HCT116 (cell line): ENCODE results near the gene FRMD3. TPM values are rescaled to one million over a fixed set of nuclear protein-coding genes. Genes with fewer than 3 reads are reported as not detected.

ENCODE experiments used
- ATAC-seq: fragments of 200-7000 bp; cut with Tn5 transposase; 2 replicates; pipeline ENCODE4 v1.9.1; 2020; ENCODE audit warnings: mild to moderate bottlenecking, moderate library complexity
- BruUV-seq: library from RNA; stranded (reverse); fragments of 400-500 nt; replicated peaks from 2 replicates; lab custom pipeline; 2021; lab: Mats Ljungman, UMichigan
- CTCF ChIA-PET: fragments of 300-600 bp; sonication (Branson Sonifier 250); formaldehyde crosslinking; loops from one replicate; lab custom pipeline; 2021; ENCODE audit warnings: antibody characterized with exemption; lab: Charles Lee
- POLR2A ChIA-PET: fragments of 300-600, 350-600 bp; sonication (Branson Sonifier 250); formaldehyde crosslinking; loops from one replicate; lab custom pipeline; 2021; ENCODE audit warnings: antibody characterized with exemption; lab: Charles Lee
- RAD21 ChIA-PET, 2 experiments: fragments of 300-600 bp; sonication (Branson Sonifier 250); formaldehyde crosslinking; loops; one replicate each; lab custom pipeline; 2023; ENCODE audit warnings: low total read pairs in 2 of 2; ENCODE audit not compliant: uncharacterized antibody in 2 of 2, unreplicated experiment in 2 of 2, low non-redundant PET in 1 of 2; lab: Charles Lee
- DNase-seq: peaks from one replicate; pipeline ENCODE4 v3.0.0-alpha.2; 2010; ENCODE audit warnings: low read depth, low spot score
- H2AFZ ChIP-seq: fragments of 200-600 bp; shearing (Covaris generic), sonication (generic); 2 replicates; pipeline ENCODE4 v1.6.1; 2017; ENCODE audit warnings: low read depth, mixed run types, mixed read lengths, antibody characterized with exemption, low read length; ENCODE audit not compliant: poor library complexity, severe bottlenecking
- H3K27ac ChIP-seq: 2 replicates; pipeline ENCODE4 v1.5.1; 2012; ENCODE audit warnings: low read depth, low read length
- H3K27me3 ChIP-seq: fragments of 200-600 bp; sonication (generic); 2 replicates; pipeline ENCODE4 v1.6.1; 2016; ENCODE audit warnings: mixed run types, low read length, mixed read lengths; ENCODE audit not compliant: insufficient read depth
- H3K36me3 ChIP-seq, 2 experiments: fragments of 200-500 bp in 1 of 2; fragments of 200-600 bp in 1 of 2; sonication (Bioruptor generic) in 1 of 2; sonication (generic) in 1 of 2; 2 replicates each; pipeline versions ENCODE4 v1.5.1 to v1.6.1; 2014 to 2016; ENCODE audit warnings: low read length in 2 of 2, inconsistent platforms in 1 of 2, mixed read lengths in 1 of 2, mixed run types in 1 of 2; ENCODE audit not compliant: insufficient read depth in 2 of 2, control insufficient read depth in 1 of 2
- H3K4me1 ChIP-seq, 2 experiments: fragments of 200-600 bp in 1 of 2; sonication (generic) in 1 of 2; 2 replicates each; pipeline versions ENCODE4 v1.5.1 to v1.6.1; 2012 to 2017; ENCODE audit warnings: low read length in 2 of 2, inconsistent platforms in 1 of 2, mild to moderate bottlenecking in 1 of 2, mixed read lengths in 1 of 2, mixed run types in 1 of 2, moderate library complexity in 1 of 2; ENCODE audit not compliant: insufficient read depth in 2 of 2, control insufficient read depth in 1 of 2
- H3K4me2 ChIP-seq: fragments of 200-600 bp; sonication (generic); 2 replicates; pipeline ENCODE4 v1.6.1; 2017; ENCODE audit warnings: mixed run types, low read length, mixed read lengths
- H3K4me3 ChIP-seq, 2 experiments: fragments of 200-600 bp in 1 of 2; sonication (generic) in 1 of 2; replicated peaks in 1 of 2; 2 replicates each; pipeline ENCODE4 v1.5.1; 2011 to 2016; ENCODE audit warnings: low read length in 2 of 2, control low read depth in 1 of 2, low read depth in 1 of 2, mild to moderate bottlenecking in 1 of 2, mixed read lengths in 1 of 2, mixed run types in 1 of 2
- H3K79me2 ChIP-seq: fragments of 200-600 bp; sonication (generic); 2 replicates; pipeline ENCODE4 v1.6.1; 2017; ENCODE audit warnings: mild to moderate bottlenecking, mixed run types, low read length, moderate library complexity, mixed read lengths; ENCODE audit not compliant: insufficient read depth
- H3K9ac ChIP-seq: fragments of 200-600 bp; sonication (generic); 2 replicates; pipeline ENCODE4 v1.6.1; 2016; ENCODE audit warnings: low read length, mixed read lengths
- H3K9me2 ChIP-seq: fragments of 200-600 bp; sonication (generic), shearing (Covaris generic); 2 replicates; pipeline ENCODE4 v1.6.1; 2017; ENCODE audit warnings: mixed run types, mild to moderate bottlenecking, moderate library complexity; ENCODE audit not compliant: insufficient read depth
- H3K9me3 ChIP-seq, 2 experiments: fragments of 200-500 bp in 1 of 2; fragments of 200-600 bp in 1 of 2; sonication (Bioruptor generic) in 1 of 2; sonication (generic) in 1 of 2; 2 replicates each; pipeline ENCODE4 v1.6.1; 2014 to 2017; ENCODE audit warnings: low read length in 2 of 2, mixed read lengths in 2 of 2, inconsistent platforms in 1 of 2, low read depth in 1 of 2, mild to moderate bottlenecking in 1 of 2, mixed run types in 1 of 2, moderate library complexity in 1 of 2; ENCODE audit not compliant: control insufficient read depth in 1 of 2, insufficient read depth in 1 of 2
- H4K20me1 ChIP-seq: fragments of 200-600 bp; sonication (generic), shearing (Covaris generic); 2 replicates; pipeline ENCODE4 v1.6.1; 2017; ENCODE audit warnings: mixed run types, mild to moderate bottlenecking, moderate library complexity; ENCODE audit not compliant: insufficient read depth
- CBX3 ChIP-seq: IDR thresholded peaks from 2 replicates; pipeline ENCODE4 v1.6.1; 2012; ENCODE audit warnings: low read depth
- EZH2phosphoT487 ChIP-seq: fragments of 200-600 bp; IDR thresholded peaks from 2 replicates; pipeline ENCODE4 v1.6.1; 2018; ENCODE audit warnings: antibody characterized with exemption, borderline replicate concordance
- FOSL1 ChIP-seq: IDR thresholded peaks from 2 replicates; pipeline ENCODE4 v1.6.1; 2012; ENCODE audit warnings: low read depth
- JUND ChIP-seq: IDR thresholded peaks from 2 replicates; pipeline ENCODE4 v1.6.1; 2012
- POLR2AphosphoS5 ChIP-seq: IDR thresholded peaks from 2 replicates; pipeline ENCODE4 v1.6.1; 2011; ENCODE audit warnings: mild to moderate bottlenecking, low read depth, low read length, moderate library complexity
- RAD21 ChIP-seq: IDR thresholded peaks from 2 replicates; pipeline ENCODE4 v1.6.1; 2012; ENCODE audit warnings: low read depth, mild to moderate bottlenecking
- SRF ChIP-seq: IDR thresholded peaks from 2 replicates; pipeline ENCODE4 v1.6.1; 2012; ENCODE audit warnings: low read depth
- TCF7L2 ChIP-seq: IDR thresholded peaks from 2 replicates; pipeline ENCODE4 v1.7.0; 2011; ENCODE audit warnings: borderline replicate concordance, inconsistent platforms; ENCODE audit not compliant: insufficient read depth, insufficient read length; ENCODE audit errors: extremely low read depth
- ZFX ChIP-seq: fragments of 450-650 bp; IDR thresholded peaks from 2 replicates; pipeline ENCODE4 v1.6.1; 2017
- ZNF274 ChIP-seq: fragments of 200-500 bp; sonication (Bioruptor generic); IDR thresholded peaks from 2 replicates; pipeline ENCODE4 v1.6.1; 2014; ENCODE audit warnings: mild to moderate bottlenecking, low read depth, low read length, inconsistent platforms
- intact Hi-C: fragments of 100-400 bp; cut with micrococcal nuclease; formaldehyde crosslinking; loops from 2 replicates; pipeline ENCODE4 v1.10.0; 2022
- total RNA-seq: library from RNA; stranded (reverse); gene quantifications from one replicate; pipeline ENCODE4 v1.2.1, GENCODE V29; 2021; ENCODE audit not compliant: unreplicated experiment
- TF ChIP-seq, protein P1 (sequence below): IDR thresholded peaks from 2 replicates; pipeline ENCODE4 v1.6.1; 2012; ENCODE audit warnings: low read depth
- TF ChIP-seq, protein P2 (sequence below): IDR thresholded peaks from 2 replicates; pipeline ENCODE4 v1.6.1; 2011; ENCODE audit warnings: mild to moderate bottlenecking, low read length, moderate library complexity; ENCODE audit not compliant: insufficient replicate concordance; ENCODE audit errors: extremely low read depth
- TF ChIP-seq, protein P3 (sequence below), 3 experiments: fragments of 200-600 bp in 1 of 3; sonication (generic) in 1 of 3; IDR thresholded peaks in 2 of 3; conservative IDR thresholded peaks in 1 of 3; 2 replicates each; pipeline ENCODE4 v1.5.1; 2012 to 2017; ENCODE audit warnings: low read depth in 2 of 3, low read length in 2 of 3, antibody characterized with exemption in 1 of 3, borderline replicate concordance in 1 of 3, control low read depth in 1 of 3, mild to moderate bottlenecking in 1 of 3, mixed read lengths in 1 of 3, mixed run types in 1 of 3, moderate library complexity in 1 of 3; ENCODE audit not compliant: insufficient read depth in 1 of 3

The FRMD3 gene
- total RNA-seq, 1 experiment from 2014 or later = 0.89 TPM

DNA sequence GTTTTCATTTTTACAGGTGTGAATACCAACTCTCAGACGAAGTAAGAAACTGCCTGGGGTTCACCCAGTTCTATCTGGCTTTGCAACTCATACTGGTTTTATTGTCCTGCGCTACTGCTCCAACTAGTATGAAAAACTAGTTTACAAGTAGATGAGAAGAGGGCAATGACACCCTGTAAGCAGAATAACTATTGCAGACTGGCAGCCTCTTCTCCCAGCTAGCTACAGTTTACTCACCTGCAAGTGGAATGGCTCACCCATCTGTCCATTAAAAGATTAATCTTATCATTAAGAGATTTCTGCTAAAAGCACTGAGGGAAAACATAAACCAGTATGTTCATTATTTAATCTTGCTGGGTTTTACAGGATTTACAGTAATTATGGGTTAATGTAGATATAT is 113.4 kb downstream of the FRMD3 start (continued):
- TF ChIP-seq, protein P1, sequence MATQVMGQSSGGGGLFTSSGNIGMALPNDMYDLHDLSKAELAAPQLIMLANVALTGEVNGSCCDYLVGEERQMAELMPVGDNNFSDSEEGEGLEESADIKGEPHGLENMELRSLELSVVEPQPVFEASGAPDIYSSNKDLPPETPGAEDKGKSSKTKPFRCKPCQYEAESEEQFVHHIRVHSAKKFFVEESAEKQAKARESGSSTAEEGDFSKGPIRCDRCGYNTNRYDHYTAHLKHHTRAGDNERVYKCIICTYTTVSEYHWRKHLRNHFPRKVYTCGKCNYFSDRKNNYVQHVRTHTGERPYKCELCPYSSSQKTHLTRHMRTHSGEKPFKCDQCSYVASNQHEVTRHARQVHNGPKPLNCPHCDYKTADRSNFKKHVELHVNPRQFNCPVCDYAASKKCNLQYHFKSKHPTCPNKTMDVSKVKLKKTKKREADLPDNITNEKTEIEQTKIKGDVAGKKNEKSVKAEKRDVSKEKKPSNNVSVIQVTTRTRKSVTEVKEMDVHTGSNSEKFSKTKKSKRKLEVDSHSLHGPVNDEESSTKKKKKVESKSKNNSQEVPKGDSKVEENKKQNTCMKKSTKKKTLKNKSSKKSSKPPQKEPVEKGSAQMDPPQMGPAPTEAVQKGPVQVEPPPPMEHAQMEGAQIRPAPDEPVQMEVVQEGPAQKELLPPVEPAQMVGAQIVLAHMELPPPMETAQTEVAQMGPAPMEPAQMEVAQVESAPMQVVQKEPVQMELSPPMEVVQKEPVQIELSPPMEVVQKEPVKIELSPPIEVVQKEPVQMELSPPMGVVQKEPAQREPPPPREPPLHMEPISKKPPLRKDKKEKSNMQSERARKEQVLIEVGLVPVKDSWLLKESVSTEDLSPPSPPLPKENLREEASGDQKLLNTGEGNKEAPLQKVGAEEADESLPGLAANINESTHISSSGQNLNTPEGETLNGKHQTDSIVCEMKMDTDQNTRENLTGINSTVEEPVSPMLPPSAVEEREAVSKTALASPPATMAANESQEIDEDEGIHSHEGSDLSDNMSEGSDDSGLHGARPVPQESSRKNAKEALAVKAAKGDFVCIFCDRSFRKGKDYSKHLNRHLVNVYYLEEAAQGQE = no peak

DNA sequence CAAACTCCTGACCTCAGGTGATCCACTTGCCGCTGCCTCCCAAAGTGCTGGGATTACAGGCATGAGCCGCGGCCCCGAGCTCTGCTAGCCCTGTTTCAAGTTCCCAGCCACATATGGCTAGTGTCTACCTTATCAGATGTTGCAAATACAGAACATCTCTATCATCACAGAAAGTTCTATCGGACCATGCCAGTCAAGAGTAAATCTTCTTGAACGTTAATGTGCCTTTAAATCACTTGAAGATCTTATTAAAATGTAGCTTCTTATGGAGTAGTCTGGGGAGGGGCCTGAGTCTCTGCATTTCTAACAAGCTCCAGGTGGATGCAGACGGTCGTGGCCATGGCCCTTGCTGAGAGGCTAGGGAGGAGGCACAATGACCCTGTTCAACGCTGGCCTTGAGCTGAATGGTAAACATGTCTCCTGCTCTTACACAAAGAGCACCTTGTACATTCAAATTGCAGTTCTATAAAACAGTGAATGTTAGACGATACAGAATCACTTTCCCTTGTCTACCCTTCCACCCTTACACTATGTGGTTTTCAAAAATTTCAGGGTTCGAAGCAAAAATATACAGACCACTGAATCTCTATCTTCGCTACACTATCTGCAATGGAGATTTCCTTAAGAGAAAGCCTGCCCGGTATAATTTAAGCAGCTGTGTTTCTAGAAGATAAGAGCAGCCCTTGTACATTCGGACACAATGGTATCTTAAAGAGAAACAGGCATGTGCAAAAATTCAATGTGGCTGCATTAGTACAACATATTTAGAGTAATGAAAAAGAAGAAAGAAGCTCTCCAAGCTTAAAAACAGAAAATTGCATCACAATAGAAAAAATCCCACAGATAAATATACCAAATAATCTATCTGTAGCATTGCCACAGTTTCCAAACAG is 114.1 kb downstream of the FRMD3 start:
- H4K20me1 ChIP-seq = no peaks in the 10 kb centered on the region
- H3K9me3 ChIP-seq = no peaks in the 10 kb centered on the region
- no peaks in the 10 kb centered on the region for H3K27me3 ChIP-seq
- RAD21 ChIA-PET = no interaction called here
- no peaks in the 10 kb centered on the region for H3K79me2 ChIP-seq
- no peak overlapping the region for H3K27ac ChIP-seq
- CTCF ChIA-PET = no interaction called here
- H3K4me3 ChIP-seq = no peak overlapping the region
- no peaks in the 10 kb centered on the region for H3K36me3 ChIP-seq
- no TSS peak for BruUV-seq
- no peak for TF ChIP-seq JUND
- no peak for TF ChIP-seq POLR2AphosphoS5
- no peak for TF ChIP-seq EZH2phosphoT487
- TF ChIP-seq CBX3 = no peak
- no peak for TF ChIP-seq TCF7L2
- TF ChIP-seq, protein P2, sequence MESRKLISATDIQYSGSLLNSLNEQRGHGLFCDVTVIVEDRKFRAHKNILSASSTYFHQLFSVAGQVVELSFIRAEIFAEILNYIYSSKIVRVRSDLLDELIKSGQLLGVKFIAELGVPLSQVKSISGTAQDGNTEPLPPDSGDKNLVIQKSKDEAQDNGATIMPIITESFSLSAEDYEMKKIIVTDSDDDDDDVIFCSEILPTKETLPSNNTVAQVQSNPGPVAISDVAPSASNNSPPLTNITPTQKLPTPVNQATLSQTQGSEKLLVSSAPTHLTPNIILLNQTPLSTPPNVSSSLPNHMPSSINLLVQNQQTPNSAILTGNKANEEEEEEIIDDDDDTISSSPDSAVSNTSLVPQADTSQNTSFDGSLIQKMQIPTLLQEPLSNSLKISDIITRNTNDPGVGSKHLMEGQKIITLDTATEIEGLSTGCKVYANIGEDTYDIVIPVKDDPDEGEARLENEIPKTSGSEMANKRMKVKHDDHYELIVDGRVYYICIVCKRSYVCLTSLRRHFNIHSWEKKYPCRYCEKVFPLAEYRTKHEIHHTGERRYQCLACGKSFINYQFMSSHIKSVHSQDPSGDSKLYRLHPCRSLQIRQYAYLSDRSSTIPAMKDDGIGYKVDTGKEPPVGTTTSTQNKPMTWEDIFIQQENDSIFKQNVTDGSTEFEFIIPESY = no peak
- TF ChIP-seq, protein P3, sequence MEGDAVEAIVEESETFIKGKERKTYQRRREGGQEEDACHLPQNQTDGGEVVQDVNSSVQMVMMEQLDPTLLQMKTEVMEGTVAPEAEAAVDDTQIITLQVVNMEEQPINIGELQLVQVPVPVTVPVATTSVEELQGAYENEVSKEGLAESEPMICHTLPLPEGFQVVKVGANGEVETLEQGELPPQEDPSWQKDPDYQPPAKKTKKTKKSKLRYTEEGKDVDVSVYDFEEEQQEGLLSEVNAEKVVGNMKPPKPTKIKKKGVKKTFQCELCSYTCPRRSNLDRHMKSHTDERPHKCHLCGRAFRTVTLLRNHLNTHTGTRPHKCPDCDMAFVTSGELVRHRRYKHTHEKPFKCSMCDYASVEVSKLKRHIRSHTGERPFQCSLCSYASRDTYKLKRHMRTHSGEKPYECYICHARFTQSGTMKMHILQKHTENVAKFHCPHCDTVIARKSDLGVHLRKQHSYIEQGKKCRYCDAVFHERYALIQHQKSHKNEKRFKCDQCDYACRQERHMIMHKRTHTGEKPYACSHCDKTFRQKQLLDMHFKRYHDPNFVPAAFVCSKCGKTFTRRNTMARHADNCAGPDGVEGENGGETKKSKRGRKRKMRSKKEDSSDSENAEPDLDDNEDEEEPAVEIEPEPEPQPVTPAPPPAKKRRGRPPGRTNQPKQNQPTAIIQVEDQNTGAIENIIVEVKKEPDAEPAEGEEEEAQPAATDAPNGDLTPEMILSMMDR (IDR thresholded peaks at IDR 0.05 in 2 of 3, conservative IDR thresholded peaks at IDR 0.05 in 1 of 3; ENCODE audit: borderline replicate concordance in 1 of 3, insufficient read depth in 1 of 3, low read depth in 2 of 3, low read length in 2 of 3) = no peak
- TF ChIP-seq RAD21 = no peak
- no peak for TF ChIP-seq ZFX
- no peak for TF ChIP-seq FOSL1
- no peak for TF ChIP-seq ZNF274
- TF ChIP-seq SRF = no peak
- H3K9me2 ChIP-seq = no peaks in the 10 kb centered on the region
- no peak for ATAC-seq
- no peak overlapping the region for H2AFZ ChIP-seq
- H3K9ac ChIP-seq = no peak overlapping the region
- intact Hi-C loops = no loop called here
- H3K4me2 ChIP-seq = no peak overlapping the region
- H3K4me1 ChIP-seq = no peaks in the 10 kb centered on the region
- POLR2A ChIA-PET = no interaction called here
- no peak for DNase-seq
